NCI-H446 treated with DMSO at 0.1 percent for 48 hours (cell line): ENCODE data around the gene EVX2.

Experiments
- DNase-seq: peaks from one replicate; lab custom pipeline; 2025; lab: John Stamatoyannopoulos, UW

The EVX2 gene

DNA sequence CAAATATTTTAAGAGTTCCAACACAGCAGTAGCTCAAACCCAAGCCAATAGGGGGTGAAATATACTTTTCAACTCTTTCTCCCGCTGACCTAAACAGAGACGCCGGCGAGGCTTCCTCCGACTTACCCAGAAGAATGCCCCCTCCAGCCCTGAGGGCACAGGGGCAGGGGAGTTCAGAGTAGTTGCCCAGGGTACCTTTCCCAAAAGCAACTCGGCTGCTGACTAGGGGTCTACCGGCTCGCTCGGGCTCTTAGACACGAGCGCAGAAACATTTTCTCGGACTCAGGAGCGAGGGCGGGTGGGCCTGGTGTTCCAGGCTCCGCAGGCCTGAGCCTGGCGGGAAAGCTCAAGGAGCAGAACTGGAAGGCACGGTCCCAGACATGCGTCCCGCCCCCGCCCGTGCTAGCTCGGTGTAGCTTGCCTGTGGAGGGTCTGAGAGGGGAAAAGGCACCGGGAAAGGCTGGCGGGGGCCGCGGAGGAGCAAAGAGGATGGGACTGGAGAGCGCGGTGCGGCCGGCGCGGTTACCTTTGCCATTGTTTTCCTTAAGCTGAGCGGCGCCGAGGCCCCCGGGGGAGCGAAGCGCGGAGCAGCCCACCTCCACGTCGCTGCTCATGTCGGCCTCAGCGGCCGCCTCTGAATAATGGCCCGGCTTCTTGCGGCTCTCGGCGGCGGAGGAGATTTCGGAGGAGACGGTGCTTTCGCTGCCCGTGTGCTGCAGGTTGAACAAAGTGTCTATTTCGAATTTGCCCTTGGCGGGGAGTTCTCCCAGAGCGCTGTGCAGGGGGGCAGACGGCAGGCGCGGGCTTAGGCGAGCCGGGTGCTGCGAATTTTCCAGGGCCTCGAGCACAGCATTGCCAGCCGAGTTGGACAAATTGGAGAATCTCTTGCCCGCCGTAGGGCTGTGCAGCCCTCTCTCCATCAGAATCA lies 674 bp downstream of the EVX2 start:
- DNase-seq = no peak

- DNase-seq = no peak
These were observed 1.3 kb downstream of the EVX2 start for GRCh38 chr2:176082525-176082823.

- DNase-seq = no peak
These were observed 1.8 kb downstream of the EVX2 start for GRCh38 chr2:176081837-176082524.

DNA sequence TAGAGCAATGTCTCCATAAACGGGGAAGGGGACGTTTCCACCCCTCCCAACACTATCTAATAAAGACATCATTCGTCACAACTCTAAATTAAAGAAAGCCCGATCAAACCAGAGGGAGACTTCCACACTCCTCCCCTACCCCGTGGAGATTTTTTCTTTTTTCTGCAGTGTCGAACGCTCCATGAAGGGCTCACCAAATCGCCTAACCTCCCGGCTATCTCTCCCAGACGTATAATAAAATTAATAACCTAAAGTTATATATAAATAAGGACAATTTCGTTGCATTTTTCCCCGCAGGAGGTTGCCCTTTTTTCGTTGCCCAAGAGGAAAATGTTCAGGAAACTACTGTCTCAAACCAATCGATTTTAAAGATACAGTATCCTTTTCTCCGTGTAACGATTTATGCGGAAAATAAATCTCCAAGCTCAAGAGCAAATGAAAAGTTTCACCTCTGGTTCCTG lies 2.4 kb downstream of the EVX2 start:
- DNase-seq = no peak

- no peak for DNase-seq
These were observed 3.0 kb downstream of the EVX2 start for GRCh38 chr2:176080540-176081375.

DNA sequence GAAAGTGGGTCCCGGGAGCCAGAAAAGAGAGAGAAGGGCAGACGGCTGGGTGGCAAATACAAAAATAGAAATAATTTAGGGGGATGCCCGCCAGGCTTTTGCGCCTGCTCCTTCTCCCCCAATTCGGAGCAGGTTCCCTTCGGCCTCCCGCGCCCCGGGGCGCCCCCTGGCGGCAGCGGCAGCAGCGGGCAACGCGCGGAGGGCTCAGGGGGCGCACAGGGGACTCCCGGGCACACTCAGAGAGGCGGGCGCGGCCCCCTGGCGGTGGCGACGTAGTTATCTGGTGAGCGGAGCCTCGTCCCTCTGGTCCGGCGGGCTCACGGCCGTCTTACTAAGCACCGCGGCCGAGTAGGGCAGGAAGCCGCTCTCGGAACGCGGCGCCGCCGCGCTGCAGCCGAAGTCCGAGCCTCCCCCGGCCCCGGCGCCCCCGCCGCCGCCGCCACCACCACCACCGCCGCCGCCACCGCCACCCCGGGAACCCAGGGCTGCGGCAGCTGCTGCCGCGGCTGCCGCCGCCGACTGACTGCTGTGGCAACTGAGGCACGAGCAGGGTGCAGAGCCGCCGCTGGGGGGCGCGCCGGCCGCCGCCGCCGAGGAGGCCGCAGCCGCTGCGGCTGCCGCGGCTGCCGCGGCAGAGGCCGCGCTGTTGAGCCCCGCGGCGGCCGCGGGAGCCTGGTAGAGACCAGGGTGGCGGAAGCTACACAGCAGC lies 3.8 kb downstream of the EVX2 start:
- no peak for DNase-seq

DNA sequence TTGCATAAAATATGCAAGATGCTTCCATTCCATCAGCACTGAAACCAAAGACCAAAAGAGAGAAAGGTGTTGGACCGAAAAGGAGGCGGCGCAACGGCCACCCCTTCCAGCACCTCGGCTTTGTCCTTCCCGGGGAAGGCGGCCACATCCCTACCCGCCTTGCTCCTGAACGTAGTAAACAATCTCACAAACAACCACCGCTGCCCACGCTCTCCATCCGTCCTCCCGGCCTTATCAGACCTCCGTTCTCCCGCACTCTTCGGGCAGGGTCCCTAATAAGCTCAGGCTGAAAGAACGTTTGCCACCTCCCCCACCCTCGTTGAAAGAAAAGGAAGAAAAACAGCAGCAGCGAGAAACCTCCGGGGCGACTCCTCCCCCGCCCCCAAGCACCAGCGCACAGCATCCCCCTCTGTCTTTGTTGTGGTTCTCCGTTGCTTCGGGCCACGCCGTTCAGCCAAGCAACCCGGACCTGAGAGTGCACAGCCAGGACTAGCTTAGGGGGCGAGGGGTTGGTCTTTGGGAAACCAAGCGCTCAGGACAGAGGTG lies 4.4 kb downstream of the EVX2 start:
- no peak for DNase-seq

- DNase-seq = no peak
These were observed 5.0 kb downstream of the EVX2 start for GRCh38 chr2:176078541-176079284.

- DNase-seq = no peak
These were observed 7.0 kb downstream of the EVX2 start for GRCh38 chr2:176076796-176077195.

- DNase-seq = no peak
These were observed 7.7 kb downstream of the EVX2 start for GRCh38 chr2:176076063-176076462.

GRCh38 chr2:176075481-176075880 lies 8.3 kb downstream of the EVX2 start:
- no peak for DNase-seq

DNA sequence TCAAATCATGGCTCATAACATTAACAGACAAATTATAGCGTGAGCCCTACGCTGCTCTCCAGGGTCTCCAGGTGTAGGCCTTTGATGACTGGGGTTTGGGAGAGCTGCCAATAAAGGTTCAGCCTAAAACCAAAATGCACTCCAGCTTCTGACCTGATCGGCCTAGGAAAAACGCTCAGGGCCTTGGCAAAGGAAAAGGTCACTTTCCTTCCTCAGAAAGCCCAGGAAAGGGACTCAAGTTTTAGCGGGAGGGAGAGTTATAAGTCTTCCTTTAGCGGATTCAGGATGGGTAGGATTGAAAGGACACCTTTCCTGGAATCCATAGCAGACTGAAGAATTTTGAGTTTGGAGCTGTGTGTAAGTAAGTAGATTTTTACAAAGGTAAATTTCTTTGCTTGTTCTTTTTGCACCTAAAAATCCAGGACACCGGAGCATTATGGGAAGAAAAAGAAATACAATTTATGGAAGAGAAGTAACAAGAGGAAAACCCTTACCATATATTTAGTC lies 8.8 kb downstream of the EVX2 start:
- no peak for DNase-seq

DNA sequence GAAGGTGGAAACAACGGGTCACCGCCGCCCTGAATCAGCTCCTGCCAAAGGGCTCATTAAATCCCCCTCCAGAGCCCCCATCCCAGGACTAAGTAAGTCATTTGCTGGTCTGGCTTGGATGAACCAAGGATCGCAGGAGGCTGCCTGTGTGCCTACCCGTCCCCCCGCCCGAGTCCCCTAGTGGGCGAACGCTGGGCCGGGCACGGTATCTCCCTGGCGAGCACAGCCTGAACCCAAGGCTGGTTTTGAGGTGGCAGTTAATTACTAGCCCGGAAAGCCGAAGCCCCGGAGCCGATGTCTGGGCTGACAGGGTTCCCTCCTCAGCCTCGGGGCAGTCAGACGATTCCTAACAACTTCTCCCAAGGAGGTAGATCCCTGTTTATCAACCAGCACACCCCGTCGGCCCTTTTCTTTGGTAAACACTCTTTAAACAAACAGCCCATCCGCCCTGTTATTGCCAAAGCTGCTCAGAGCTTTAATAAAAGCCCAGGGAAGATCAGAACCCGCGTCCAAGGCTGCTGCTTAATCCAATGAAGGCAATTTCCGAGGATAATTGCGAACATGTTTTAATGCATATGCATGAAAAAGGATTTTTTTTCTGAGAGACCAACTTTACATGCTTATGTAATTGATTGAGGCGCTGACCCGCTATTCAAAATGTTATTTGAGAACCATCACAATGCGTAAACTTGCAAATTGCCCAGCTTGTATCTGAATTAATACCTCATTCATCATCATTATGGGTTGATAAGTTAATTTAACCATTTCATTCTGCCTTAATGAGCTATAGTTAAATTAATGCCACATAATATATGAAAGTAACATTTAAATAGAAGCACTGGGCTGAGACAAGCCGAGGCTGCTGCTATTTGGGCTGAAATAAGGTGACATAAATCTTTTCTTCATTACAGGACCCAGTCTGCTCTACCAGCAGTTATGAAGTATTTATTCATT lies 10.5 kb downstream of the EVX2 start:
- no peak for DNase-seq

GRCh38 chr2:176072292-176072669 lies 11.5 kb downstream of the EVX2 start:
- DNase-seq = no peak

DNA sequence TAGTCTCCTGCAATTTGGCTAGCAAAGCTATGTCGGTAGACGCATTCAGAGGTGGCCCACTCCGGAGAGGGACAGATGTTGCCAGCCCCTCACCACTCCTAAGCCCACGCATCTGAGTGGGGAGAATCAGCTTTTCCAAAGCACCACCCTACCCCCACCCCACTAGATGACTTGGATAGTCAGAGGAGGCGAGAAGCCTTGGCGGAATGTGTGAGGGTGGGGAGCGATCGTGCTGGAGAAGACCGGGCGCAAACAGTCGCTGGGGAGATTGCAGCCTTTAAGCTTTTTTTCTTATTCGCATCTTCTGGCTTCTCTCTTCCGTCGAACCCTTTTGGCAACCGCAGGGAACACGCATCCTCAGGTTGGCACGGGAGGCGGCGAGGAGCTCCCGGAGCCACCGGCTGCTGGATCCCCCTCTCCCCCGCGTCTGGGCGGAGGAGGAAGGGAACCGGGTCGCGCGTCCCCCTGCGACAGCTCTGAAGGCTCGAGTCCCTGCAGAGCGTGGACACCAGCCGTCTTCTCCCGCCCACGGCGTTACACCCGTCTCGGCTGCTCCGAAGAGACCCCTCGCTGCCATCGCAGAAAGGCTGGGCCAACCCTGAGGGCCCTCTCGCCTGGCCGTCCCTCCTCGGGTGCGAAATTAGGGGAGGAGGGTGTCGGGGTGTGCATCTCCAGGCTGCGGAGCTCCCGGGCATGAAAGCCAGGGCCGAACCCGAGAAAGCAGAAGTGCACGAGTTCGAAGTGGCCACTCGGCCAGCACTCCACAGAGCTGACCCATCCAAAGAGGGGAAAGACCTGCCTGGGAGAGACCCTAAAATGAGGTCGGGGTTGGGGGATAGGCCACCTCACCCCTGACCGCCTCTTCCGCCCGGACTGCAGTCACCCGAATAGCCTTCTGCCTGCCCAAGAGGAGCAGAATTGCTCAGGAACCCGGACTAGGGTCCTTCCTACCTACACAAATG lies 12.2 kb downstream of the EVX2 start:
- no peak for DNase-seq

DNA sequence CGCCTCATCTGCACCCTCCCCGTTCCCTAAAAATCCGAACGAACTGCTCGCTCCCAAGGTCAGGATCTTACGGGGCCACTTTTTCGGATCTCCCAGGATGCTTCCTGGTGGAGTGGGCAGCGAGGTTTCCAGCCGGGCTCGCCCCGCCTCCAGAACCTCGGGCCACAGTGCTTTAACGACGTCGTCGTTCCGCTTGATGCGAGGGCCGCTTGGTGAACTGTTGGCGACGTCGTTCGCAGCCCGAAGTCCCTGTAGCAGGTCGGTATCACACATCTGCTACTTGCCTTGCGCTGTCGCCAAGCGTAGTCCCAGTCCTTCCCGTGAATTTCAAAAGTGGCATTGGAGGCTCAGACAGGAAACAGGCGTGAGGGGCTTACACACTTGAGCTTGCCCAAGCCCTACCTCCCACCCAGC lies 15.3 kb downstream of the EVX2 start:
- DNase-seq = no peak

- DNase-seq = no peak
These were observed 16.0 kb downstream of the EVX2 start for GRCh38 chr2:176067589-176068418.
